ENCODE results near the gene HTRA3. TPM values are rescaled to one million over a fixed set of nuclear protein-coding genes. Genes with fewer than 3 reads are reported as not detected.

Gene HTRA3
- total RNA-seq, 1 experiment from 2014 or later, result 2.8 TPM

- peak; percentile 93 for ATAC-seq
- Histone ChIP-seq H3K79me2 (ENCODE audit: low read length) (no peaks in the 10 kb centered on the region), H3K27ac (ENCODE audit: low read length) (no peak overlapping the region), H3K9ac (ENCODE audit: low read length) (0 out of 2 replicates have a peak overlapping the region, but pooled peaks have one; percentile 17), H4K20me1 (ENCODE audit: low read length) (no peaks in the 10 kb centered on the region), H3K9me2 (replicated peaks; ENCODE audit: low read length) (no peaks in the 10 kb centered on the region), H3K36me3 (ENCODE audit: low read depth, low read length) (no peaks in the 10 kb centered on the region), H3K9me3 (ENCODE audit: low read length) (no peaks in the 10 kb centered on the region), H3K27me3 (ENCODE audit: low read length) (no peaks in the 10 kb centered on the region), H3K4me3 (ENCODE audit: low read length) (no peak overlapping the region), H3K4me2 (ENCODE audit: low read length) (no peak overlapping the region), H3F3A (ENCODE audit: low read length, unreplicated experiment) (no peaks in the 10 kb centered on the region), H2AFZ (ENCODE audit: low read length) (no peak overlapping the region; the same call in 1 of the 2 replicates), H3K4me1 (ENCODE audit: insufficient read depth, low read length) (peaks cover 8% of the 10 kb centered on the region)
- peak; percentile 75 for DNase-seq
- ChIA-PET CTCF (interaction anchor here (0.6 to 1.0 kb wide), 3 partner anchors 16 to 168 kb away, joined by 3 to 6 read pairs (median 4); no protein-coding TSS in a partner anchor), POLR2A (ENCODE audit: unreplicated experiment) (no interaction called here)
- no TSS peak for BruUV-seq (replicated peaks)
- peak; percentile 89 for TF ChIP-seq CTCF (conservative IDR thresholded peaks at IDR 0.05; ENCODE audit: low read depth, low read length)
- TF ChIP-seq EZH2 (IDR thresholded peaks at IDR 0.05; ENCODE audit: low read length, unreplicated experiment), result no peak
- intact Hi-C loops (cut with micrococcal nuclease), result loop anchor here (1.0 kb wide), 1 partner anchor 161 kb away; no protein-coding TSS in a partner anchor
Measured at GRCh38 chr4:8241895-8242696, 27.5 kb upstream of the HTRA3 start.

- H3K36me3 ChIP-seq (ENCODE audit: low read depth, low read length), result no peaks in the 10 kb centered on the region
- ATAC-seq (no peak), DNase-seq (no peak)
- intact Hi-C loops (cut with micrococcal nuclease), result loop anchor here (1.0 kb wide), 1 partner anchor 160 kb away; no protein-coding TSS in a partner anchor
- TF ChIP-seq EZH2 (IDR thresholded peaks at IDR 0.05; ENCODE audit: low read length, unreplicated experiment) (no peak), CTCF (conservative IDR thresholded peaks at IDR 0.05; ENCODE audit: low read depth, low read length) (no peak), EZH2phosphoT487 (IDR thresholded peaks at IDR 0.05; ENCODE audit: borderline replicate concordance, low read length) (no peak)
- no peak overlapping the region for H3K9ac ChIP-seq (ENCODE audit: low read length)
- no peak overlapping the region; the same call in 1 of the 2 replicates for H2AFZ ChIP-seq (ENCODE audit: low read length)
- H3K9me2 ChIP-seq (replicated peaks; ENCODE audit: low read length), result no peaks in the 10 kb centered on the region
- CTCF ChIA-PET, result interaction anchor here (0.6 to 1.0 kb wide), 3 partner anchors 15 to 167 kb away, joined by 3 to 6 read pairs (median 4); no protein-coding TSS in a partner anchor
- H3K4me3 ChIP-seq (ENCODE audit: low read length), result no peak overlapping the region
- no peaks in the 10 kb centered on the region for H3K79me2 ChIP-seq (ENCODE audit: low read length)
- H4K20me1 ChIP-seq (ENCODE audit: low read length), result no peaks in the 10 kb centered on the region
- POLR2A ChIA-PET (ENCODE audit: unreplicated experiment), result no interaction called here
- no peaks in the 10 kb centered on the region for H3K9me3 ChIP-seq (ENCODE audit: low read length)
- no peaks in the 10 kb centered on the region for H3F3A ChIP-seq (ENCODE audit: low read length, unreplicated experiment)
- H3K4me1 ChIP-seq (ENCODE audit: insufficient read depth, low read length), result peaks cover 16% of the 10 kb centered on the region
- no peak overlapping the region for H3K27ac ChIP-seq (ENCODE audit: low read length)
- BruUV-seq (replicated peaks), result no TSS peak
- no peak overlapping the region for H3K4me2 ChIP-seq (ENCODE audit: low read length)
- H3K27me3 ChIP-seq (ENCODE audit: low read length), result no peaks in the 10 kb centered on the region
Measured at GRCh38 chr4:8242782-8243560, 26.6 kb upstream of the HTRA3 start.
